ENCODE data around the gene CIROP. TPM values are rescaled to one million over a fixed set of nuclear protein-coding genes. Genes with fewer than 3 reads are reported as not detected.

Gene CIROP
- polyA plus RNA-seq, 1 experiment = 0.07 TPM

GRCh38 chr14:23148591-23149249, 43.9 kb upstream of the CIROP start:
- CTCF ChIA-PET = no interaction called here
- POLR2A ChIA-PET = no interaction called here
- Histone ChIP-seq H3K9me3 (ENCODE audit: control insufficient read depth, insufficient read depth, low read length) (no peaks in the 10 kb centered on the region), H3K27ac (ENCODE audit: low read depth, low read length) (no peak overlapping the region), H3K4me3 (ENCODE audit: low read depth, low read length) (no peak overlapping the region), H3K27me3 (ENCODE audit: control insufficient read depth, insufficient read depth, low read length) (peaks cover 13% of the 10 kb centered on the region)
- DNase-seq (ENCODE audit: low read depth, low spot score) = no peak
- TF ChIP-seq CTCF (IDR thresholded peaks at IDR 0.05; ENCODE audit: low read depth, low read length) = no peak

GRCh38 chr14:23147676-23148075, 42.9 kb upstream of the CIROP start:
- Histone ChIP-seq H3K9me3 (ENCODE audit: control insufficient read depth, insufficient read depth, low read length) (no peaks in the 10 kb centered on the region), H3K4me3 (ENCODE audit: low read depth, low read length) (no peak overlapping the region), H3K27me3 (ENCODE audit: control insufficient read depth, insufficient read depth, low read length) (peaks cover 17% of the 10 kb centered on the region), H3K27ac (ENCODE audit: low read depth, low read length) (no peak overlapping the region)
- peak; percentile 27 for DNase-seq (ENCODE audit: low read depth, low spot score)
- POLR2A ChIA-PET = no interaction called here
- CTCF ChIA-PET = interaction anchor here (1.6 kb wide), 1 partner anchor 39 kb away, joined by 4 read pairs; no protein-coding TSS in a partner anchor
- TF ChIP-seq CTCF (IDR thresholded peaks at IDR 0.05; ENCODE audit: low read depth, low read length) = no peak

DNA sequence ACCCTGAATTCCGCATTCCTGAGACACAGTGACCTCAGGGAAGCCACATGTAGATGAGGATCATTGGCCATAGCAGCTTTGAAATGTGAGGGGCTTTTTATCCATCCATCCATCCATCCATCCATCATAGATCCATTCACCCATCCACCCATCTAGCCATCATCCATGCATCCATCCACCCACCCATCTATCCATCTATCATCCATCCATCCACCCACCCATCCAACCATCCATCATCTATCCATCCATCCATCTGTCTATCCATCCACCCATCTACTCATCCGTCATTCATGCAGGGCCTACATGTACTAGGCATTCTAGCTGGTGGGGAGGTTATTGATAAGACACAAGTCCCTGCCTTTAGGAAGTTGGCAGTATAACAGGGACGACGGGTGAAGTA, 42.2 kb upstream of the CIROP start:
- CTCF ChIA-PET = interaction anchor here (1.0 to 1.6 kb wide), 2 partner anchors 26 to 40 kb away, joined by 3 to 4 read pairs; no protein-coding TSS in a partner anchor
- DNase-seq (ENCODE audit: low read depth, low spot score) = no peak
- POLR2A ChIA-PET = no interaction called here
- Histone ChIP-seq H3K4me3 (ENCODE audit: low read depth, low read length) (no peak overlapping the region), H3K27me3 (ENCODE audit: control insufficient read depth, insufficient read depth, low read length) (peaks cover 21% of the 10 kb centered on the region), H3K9me3 (ENCODE audit: control insufficient read depth, insufficient read depth, low read length) (no peaks in the 10 kb centered on the region), H3K27ac (ENCODE audit: low read depth, low read length) (no peak overlapping the region)
- TF ChIP-seq CTCF (IDR thresholded peaks at IDR 0.05; ENCODE audit: low read depth, low read length) = no peak

DNA sequence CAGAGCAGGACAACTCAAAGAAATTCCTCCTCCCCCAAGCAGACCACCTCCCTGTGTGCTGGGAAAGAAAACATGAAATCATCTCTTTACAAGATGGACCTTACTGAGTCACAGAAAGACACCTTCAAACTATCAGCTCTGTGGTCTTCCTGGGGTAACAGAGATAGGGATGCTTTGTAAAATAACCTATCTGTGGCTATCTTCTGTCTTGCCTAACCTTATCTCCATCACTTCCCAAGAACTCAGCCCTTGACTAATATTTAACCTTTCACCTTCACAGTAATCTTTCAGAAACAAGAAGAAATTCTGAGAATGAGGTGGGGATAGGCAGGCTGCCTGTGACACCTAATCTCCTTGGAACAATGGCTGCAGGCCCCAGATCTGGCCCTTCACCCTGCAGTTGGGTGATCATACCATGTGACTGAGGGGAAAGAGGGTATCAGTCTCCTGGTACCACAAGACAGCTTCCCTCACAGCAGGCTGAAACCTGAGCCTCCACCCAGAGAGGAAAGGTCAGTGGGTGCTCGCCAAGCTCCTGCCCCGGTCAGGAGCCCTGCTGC, 41.6 kb upstream of the CIROP start:
- TF ChIP-seq CTCF (IDR thresholded peaks at IDR 0.05; ENCODE audit: low read depth, low read length) = no peak
- no peak overlapping the region for H3K27ac ChIP-seq (ENCODE audit: low read depth, low read length)
- no peaks in the 10 kb centered on the region for H3K9me3 ChIP-seq (ENCODE audit: control insufficient read depth, insufficient read depth, low read length)
- H3K4me3 ChIP-seq (ENCODE audit: low read depth, low read length) = no peak overlapping the region
- ChIA-PET POLR2A (no interaction called here), CTCF (interaction anchor here (1.0 to 1.6 kb wide), 2 partner anchors 26 to 40 kb away, joined by 3 to 4 read pairs; no protein-coding TSS in a partner anchor)
- peaks cover 24% of the 10 kb centered on the region for H3K27me3 ChIP-seq (ENCODE audit: control insufficient read depth, insufficient read depth, low read length)
- no peak for DNase-seq (ENCODE audit: low read depth, low spot score)

- H3K27me3 ChIP-seq (ENCODE audit: control insufficient read depth, insufficient read depth, low read length) = peaks cover 23% of the 10 kb centered on the region
- ChIA-PET CTCF (interaction anchor here (0.7 to 1.6 kb wide), 2 partner anchors 25 to 41 kb away, joined by 4 to 5 read pairs; no protein-coding TSS in a partner anchor), POLR2A (no interaction called here)
- no peaks in the 10 kb centered on the region for H3K9me3 ChIP-seq (ENCODE audit: control insufficient read depth, insufficient read depth, low read length)
- no peak for TF ChIP-seq CTCF (IDR thresholded peaks at IDR 0.05; ENCODE audit: low read depth, low read length)
- no peak overlapping the region for H3K4me3 ChIP-seq (ENCODE audit: low read depth, low read length)
- no peak for DNase-seq (ENCODE audit: low read depth, low spot score)
- H3K27ac ChIP-seq (ENCODE audit: low read depth, low read length) = no peak overlapping the region
These were observed 41.1 kb upstream of the CIROP start for GRCh38 chr14:23145794-23146350.

Measured in AG04450 (cell line).